ENCODE results near the gene SPATA33. TPM values are rescaled to one million over a fixed set of nuclear protein-coding genes. Genes with fewer than 3 reads are reported as not detected.
A peak's percentile ranks its signal among the peaks of the same experiment; 100 is the strongest.

The SPATA33 gene
- total and polyA plus RNA-seq, 10 of the 15 experiments (the other 5 are each of a cell fraction or from before 2014, with no cell fraction given) = 1.1 to 15.8 (median 7.6) TPM

- TF ChIP-seq ELK1 (IDR thresholded peaks at IDR 0.05; ENCODE audit: low read depth, low read length) = no peak
Observed at GRCh38 chr16:89616623-89617022, 41.0 kb upstream of the SPATA33 start (continued).

- intact Hi-C loops (cut with micrococcal nuclease; ENCODE audit: unreplicated experiment) = no loop called here
- Histone ChIP-seq H3K27ac (ENCODE audit: control insufficient read depth, insufficient read depth) (no peak overlapping the region), H3K79me2 (ENCODE audit: control insufficient read depth, insufficient read depth, low read length) (no peaks in the 10 kb centered on the region), H3K27me3 (replicated peaks in 1 of 2; ENCODE audit: control insufficient read depth in 2 of 2, insufficient read depth in 2 of 2, low read length in 1 of 2) (no peaks in the 10 kb centered on the region), H2AFZ (ENCODE audit: control insufficient read depth, low read depth, low read length) (no peak overlapping the region), H3K4me2 (ENCODE audit: control insufficient read depth, insufficient read depth) (no peak overlapping the region), H3K4me3 (no peak overlapping the region), H4K20me1 (ENCODE audit: control insufficient read depth, insufficient read depth) (no peaks in the 10 kb centered on the region), H3K9me3 (replicated peaks; ENCODE audit: control insufficient read depth, insufficient read depth, low read length) (no peaks in the 10 kb centered on the region), H3K36me3 (ENCODE audit: control insufficient read depth in 2 of 2, insufficient read depth in 2 of 2, low read length in 1 of 2) (no peaks in the 10 kb centered on the region), H3K4me1 (ENCODE audit: control insufficient read depth, insufficient read depth, low read length) (no peaks in the 10 kb centered on the region), H3K9ac (ENCODE audit: control insufficient read depth, insufficient read depth, low read length) (no peak overlapping the region)
- ChIA-PET SMC1A (ENCODE audit: uncharacterized antibody, unreplicated experiment) (no interaction called here), CTCF (no interaction called here), RAD21 (ENCODE audit: unreplicated experiment) (no interaction called here), POLR2A (no interaction called here)
- no peak for DNase-seq (ENCODE audit: low read depth, low spot score)
- no TSS peak for BruUV-seq (replicated peaks)
- 54% methylated on average over 6 of the region's 6 CpGs for WGBS (ENCODE audit: insufficient coverage, insufficient replicate concordance, low lambda C conversion rate, missing lambda C conversion rate)
- in situ Hi-C loops (cut with MboI) = no loop called here
- FAIRE-seq = no peak
- ATAC-seq = peak; percentile 16; the same call in 2 of the 3 replicates
- no peak for TF ChIP-seq ZBED1 (IDR thresholded peaks at IDR 0.05; ENCODE audit: borderline replicate concordance)
- no peak for TF ChIP-seq CHD1 (IDR thresholded peaks at IDR 0.05; ENCODE audit: low read depth, low read length)
- no peak for TF ChIP-seq RB1 (IDR thresholded peaks at IDR 0.05; ENCODE audit: borderline replicate concordance)
- TF ChIP-seq ZZZ3 (IDR thresholded peaks at IDR 0.05; ENCODE audit: control insufficient read depth, insufficient read length, low read depth) = no peak
- TF ChIP-seq ATF3 (IDR thresholded peaks at IDR 0.05; ENCODE audit: borderline replicate concordance, extremely low read depth, low read depth, low read length) = no peak
- TF ChIP-seq NFYA (IDR thresholded peaks at IDR 0.05; ENCODE audit: borderline replicate concordance, low read depth, low read length) = no peak
- TF ChIP-seq SKIL (IDR thresholded peaks at IDR 0.05; ENCODE audit: low read depth, poor library complexity, severe bottlenecking) = no peak
- TF ChIP-seq WRNIP1 (IDR thresholded peaks at IDR 0.05; ENCODE audit: borderline replicate concordance, low read depth, low read length) = no peak
- TF ChIP-seq RELA (IDR thresholded peaks at IDR 0.05; ENCODE audit: borderline replicate concordance, partially characterized antibody) = no peak
- no peak for TF ChIP-seq NFYB (IDR thresholded peaks at IDR 0.05; ENCODE audit: insufficient read depth, low read depth, low read length)
- TF ChIP-seq CBFB (IDR thresholded peaks at IDR 0.05; ENCODE audit: low read depth) = no peak
- no peak for TF ChIP-seq YY1 (IDR thresholded peaks at IDR 0.05; ENCODE audit: low read depth, low read length)
- no peak for TF ChIP-seq DPF2 (IDR thresholded peaks at IDR 0.05)
- TF ChIP-seq SIN3A (IDR thresholded peaks at IDR 0.05; ENCODE audit: low read depth, low read length) = no peak
- no peak for TF ChIP-seq RCOR1 (conservative IDR thresholded peaks at IDR 0.05; ENCODE audit: low read depth, low read length)
- TF ChIP-seq MXI1 (IDR thresholded peaks at IDR 0.05; ENCODE audit: low read depth, low read length) = no peak
- no peak for TF ChIP-seq YBX1 (IDR thresholded peaks at IDR 0.05)
- no peak for TF ChIP-seq TARDBP (IDR thresholded peaks at IDR 0.05; ENCODE audit: borderline replicate concordance)
Observed at GRCh38 chr16:89617036-89617435, 40.6 kb upstream of the SPATA33 start.

All from GM12878 (cell line).